Ammon's horn (tissue), 1 donor: Measurements from ENCODE around the gene ABCC4.

Experiments
- DNase-seq: peaks from one replicate; pipeline ENCODE4 v3.0.0-alpha.2; 2016; ENCODE audit warnings: low spot score

ABCC4 gene

DNA sequence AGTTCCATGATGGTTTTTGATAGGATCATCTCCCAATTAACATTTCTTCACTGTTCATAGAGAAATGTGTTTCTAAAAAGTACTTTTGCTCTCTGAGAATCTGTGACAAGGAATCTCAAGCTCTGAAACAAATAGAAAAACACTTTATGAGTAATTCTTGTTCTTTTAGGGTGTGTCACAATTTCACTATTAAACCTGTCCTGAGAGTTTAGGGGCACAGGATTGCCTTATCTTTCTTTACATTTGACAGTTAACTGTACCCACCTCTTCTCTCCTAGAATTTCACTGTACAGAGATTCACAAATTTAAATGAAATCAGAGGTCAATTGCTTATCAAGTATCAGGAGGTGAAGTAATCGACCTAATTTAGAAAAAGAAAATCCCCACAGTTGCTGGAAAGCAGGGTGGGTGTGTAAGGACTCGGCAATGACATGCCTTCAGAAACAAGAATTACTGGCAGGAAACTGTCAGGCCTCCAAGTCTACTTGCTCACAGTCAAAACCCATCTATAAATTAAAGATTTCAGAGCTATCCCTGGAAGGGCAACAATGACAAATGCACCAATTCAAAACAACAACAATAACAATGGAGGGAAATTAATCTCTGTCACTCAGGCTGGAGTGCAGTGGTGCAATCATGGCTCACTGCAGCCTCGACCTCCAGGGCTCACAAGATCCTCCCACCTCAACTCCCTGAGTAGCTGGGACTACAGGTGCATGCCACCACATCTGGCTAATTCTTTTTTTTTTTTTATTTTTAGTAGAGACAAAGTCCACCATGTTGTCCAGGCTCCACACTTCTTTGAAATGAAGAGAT, 250.2 kb downstream of the ABCC4 start:
- DNase-seq: no peak

DNA sequence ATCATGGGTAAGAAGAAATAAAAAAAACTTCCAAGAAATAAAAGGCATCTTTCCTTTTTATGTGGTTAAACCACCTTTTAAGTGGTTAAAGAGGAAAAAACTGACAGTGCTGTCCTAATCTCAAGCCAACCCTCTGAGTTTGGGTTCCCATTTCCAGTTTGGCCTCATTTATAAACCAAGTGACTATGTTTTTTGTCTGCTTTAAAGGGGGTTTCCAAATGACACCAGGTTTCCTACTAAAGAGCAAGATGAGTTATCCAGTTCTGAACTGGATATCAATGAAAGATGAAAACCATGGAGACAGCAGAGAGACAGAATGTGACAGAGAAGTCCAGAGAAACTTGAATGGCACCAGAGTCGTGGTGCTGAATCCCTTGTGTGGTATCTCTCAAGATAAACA, 251.5 kb downstream of the ABCC4 start:
- no peak for DNase-seq

DNA sequence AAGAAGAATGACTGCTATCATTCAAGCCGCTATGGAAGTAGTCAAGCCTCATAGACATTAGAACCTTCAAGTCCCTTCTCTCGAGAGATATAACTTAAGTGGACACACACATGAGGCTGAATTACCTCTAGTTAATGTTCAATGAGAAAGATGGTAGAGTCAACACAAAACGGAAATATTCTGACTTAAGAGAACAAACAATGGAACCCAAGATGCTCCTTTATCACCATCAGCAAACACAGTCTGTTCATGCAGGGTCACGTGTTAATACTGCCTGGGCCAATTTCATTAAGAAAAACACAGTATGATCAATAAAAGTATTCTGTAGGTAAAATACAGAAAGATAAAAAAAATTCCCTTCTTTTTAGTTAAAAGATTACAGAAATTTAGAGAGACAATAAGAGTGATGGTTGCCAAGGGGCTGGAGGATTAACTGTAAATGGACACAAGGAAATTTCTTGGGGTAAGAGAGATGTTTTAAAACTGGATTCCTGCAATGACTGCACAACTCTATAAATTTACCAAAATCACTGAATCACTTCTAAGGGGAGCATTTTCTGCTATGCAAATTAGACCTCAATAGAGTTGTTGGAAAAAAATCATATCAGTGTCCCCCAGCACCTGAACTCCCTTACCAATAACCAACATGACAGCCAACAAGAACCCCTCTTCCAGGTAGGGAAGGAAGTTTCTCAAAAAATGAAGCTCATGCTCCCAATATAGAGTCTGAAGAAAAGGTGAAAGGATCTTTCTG, 256.6 kb downstream of the ABCC4 start:
- no peak for DNase-seq

DNA sequence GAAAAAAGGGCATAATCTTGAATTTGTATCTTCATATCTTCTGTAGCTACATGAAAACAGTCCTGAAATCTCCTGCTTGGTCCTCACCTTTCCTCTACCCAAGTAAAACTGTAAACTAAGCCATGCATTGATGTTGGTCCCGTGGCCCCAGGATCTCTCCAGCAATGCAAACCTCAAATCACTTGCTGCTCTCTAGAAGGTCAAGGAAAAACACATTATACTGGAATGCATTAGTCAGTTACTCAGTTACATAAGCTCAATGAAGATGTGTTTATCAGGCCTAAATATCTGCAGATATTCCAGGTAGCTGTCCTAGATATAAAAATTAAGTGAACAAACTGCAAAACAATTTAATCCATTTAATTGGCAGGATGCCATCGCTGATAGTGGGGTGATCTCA, 261.8 kb downstream of the ABCC4 start:
- no peak for DNase-seq

DNA sequence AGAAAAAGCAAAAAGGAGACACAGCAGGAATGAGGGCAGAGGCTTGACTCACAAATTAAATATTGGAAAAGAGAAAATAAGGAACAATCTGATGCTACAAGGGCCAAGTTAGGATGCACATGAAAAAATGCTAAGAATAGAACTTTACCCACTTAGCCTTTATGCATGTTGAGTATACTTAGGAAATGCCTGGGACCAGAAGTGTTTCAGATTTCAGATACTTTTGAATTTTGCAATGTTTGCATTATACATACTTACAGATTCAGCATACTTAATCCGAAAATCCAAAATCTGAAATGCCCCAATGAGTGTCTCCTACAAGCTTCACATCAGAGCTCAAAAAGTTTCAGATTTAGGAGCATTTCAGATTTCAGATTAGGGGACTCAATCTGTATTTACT, 262.3 kb downstream of the ABCC4 start:
- no peak for DNase-seq

DNA sequence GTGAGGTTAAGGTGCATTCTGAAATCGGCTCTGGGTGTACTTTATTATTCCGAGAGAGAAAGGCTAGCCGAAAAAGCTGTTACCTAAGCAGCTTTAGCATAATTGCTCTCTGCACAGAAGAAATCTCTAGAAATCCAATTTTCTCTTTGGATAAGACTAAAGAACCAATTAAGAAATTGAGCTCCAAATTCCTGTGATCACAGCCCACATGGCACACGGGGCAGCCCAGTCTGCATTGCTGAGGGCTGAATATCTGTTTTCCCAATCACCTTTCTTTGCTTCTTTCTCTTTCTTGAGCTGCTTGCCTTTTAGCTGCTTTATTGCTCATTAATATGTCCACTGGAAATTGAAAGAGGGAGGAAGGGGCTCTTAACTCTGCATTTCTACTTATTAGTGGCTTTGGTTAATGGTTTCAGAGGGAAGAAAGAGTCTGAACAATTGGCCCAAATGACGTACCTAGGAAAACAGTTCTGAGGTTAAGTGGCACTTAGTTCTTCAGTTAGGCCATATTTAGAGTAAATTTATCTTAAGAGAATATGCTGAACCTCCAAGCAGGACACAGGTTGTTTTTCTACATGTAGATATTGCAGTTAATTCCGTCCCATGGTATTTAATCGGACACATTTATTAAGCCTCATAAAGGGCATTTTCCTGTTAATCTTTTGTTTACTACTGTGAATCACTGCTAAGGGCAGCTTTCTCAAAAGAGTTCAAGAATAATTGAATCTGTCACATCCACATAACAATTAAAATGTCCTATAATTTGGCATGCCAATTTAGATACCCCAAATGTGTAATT, 265.7 kb downstream of the ABCC4 start:
- no peak for DNase-seq

DNA sequence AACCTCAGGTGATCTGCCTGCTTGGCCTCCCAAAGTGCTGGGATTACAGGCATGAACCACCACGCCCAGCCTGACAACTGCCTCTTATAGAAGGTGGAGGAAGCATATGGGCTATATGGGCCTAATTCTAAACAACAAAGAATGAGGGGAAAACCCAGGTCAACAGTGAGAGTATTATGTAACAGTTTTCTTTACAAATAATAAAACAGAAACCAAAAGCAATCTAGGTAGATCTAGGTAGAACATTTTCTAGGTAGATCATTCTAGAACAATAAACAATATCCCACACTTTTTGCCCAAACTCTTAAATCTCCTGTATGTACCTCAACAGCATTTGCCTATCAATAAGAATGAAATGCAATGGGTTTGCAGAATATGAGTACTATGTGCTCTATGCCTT, 267.4 kb downstream of the ABCC4 start:
- DNase-seq: no peak

DNA sequence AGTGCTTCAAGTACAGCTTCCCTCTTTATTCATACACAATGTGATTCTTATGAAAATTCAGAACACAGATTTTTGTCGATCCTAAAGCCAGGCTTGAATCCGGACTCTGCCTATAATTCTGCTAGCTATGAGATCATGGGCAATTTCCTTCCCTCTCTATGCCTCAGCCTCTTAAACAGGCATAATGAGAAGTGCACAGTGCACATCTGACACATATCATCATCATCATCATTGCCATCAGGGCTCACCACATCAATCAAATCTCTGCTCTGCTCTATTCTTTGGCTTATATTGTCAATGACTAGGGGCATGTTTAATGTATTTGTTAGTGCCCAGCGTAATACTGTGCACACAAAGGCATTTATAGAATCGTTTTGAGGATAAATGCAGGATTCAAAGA, 269.1 kb downstream of the ABCC4 start:
- DNase-seq: no peak

DNA sequence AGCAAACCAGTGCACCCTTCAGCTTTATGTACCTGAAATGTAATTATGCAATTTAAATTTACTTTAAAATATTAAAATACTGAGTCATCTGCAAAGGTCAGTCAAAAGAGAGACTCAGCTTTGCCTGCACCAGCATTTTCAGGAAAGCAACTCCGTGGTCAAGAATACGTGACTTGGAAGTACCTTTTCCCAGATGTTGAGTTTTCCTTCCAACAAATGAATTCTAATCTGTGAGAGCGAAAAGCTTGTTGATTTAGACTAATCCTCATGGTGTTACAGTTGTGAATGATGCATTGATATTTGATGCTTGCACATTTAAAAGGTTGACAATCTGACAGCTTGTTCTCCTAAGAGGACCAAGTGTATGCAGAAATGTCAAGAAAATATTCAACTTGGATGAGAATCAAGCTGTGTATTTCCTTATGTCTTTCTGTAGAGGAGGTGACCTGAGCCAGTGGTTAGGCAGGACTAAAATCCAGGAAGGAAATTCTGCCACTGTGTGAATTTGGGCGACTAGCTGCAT, 270.4 kb downstream of the ABCC4 start:
- DNase-seq: no peak

DNA sequence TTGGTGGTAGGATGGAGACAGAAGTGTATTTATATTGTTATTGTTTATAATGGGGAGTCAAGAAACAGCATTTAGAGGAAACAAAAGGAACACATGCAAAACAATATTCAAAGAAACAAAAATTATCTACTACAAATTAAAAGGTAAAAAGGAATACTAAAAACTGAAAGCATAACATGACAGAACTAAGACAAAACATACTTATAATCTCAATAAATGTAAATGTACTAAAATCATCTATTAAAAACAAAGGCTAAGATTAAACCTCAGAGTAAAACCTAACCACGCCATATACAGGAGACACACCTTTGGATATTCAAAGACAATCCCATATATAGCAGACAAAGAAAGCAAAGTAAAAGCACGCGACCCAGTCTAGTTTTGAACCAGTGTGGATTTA, 273.6 kb downstream of the ABCC4 start:
- no peak for DNase-seq

DNA sequence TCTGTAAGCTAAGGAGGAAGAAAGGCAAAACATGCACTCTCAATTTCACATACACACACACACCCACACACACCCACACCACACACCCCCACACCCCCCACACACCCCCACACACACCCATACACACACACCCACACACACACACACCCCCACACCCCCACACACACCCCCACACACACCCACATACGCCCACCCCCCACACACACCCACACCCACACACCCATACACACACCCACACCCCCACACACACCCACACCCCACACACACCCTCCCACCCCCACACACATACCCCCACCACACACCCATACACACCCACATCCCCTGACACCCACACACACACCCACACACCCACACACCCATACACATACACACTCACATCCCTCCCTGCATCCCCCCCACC, 276.1 kb downstream of the ABCC4 start:
- no peak for DNase-seq

DNA sequence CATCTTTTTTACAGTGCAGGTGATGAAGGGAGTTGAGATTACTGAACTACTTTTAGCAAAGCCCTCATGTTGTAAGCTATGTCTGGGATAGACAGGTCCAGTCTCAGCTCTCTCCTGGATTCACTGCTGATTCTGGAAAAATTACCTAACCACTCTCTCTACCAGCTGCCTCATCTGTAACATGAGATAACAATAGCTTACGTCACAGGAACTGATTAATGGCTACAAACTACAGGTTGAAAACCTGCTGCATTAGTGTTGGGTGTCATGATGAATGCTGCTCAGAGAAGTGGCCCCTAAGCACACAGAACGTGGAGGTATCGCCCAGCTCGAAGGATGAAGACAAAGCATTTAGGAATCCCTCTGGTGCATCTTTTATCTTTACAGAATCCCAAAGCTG, 277.8 kb downstream of the ABCC4 start:
- no peak for DNase-seq

DNA sequence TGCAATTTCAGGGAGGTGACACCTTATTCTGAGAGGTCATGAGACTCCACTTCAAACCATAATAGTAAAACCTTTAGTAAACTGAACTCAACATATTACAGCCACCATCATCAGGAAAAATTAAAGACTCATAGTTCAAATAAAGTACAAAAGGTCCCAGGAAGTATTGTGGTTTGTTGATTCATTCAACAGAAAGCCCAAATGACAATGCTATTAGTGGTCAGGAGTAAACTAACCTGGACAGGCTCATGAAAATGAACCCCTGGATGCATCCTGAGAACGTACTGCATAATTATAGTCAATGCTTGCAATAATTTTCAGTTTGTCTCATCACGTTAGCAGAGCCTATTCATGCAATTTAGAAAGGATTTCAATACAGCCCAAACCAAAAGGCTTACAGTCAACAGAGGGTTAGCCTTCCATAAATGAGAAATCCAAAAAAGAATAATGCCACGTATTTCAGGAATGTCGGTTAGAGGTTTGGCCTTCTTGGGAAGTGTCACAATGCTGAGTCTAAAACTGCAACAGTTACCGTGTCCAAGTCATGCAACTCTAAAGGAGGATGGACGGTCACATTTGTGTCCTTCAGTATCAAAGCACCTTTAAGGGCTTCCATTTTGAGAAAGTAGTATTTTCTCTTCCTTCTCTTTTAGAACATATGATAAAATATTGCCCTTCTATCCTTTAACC, 280.8 kb downstream of the ABCC4 start:
- no peak for DNase-seq

DNA sequence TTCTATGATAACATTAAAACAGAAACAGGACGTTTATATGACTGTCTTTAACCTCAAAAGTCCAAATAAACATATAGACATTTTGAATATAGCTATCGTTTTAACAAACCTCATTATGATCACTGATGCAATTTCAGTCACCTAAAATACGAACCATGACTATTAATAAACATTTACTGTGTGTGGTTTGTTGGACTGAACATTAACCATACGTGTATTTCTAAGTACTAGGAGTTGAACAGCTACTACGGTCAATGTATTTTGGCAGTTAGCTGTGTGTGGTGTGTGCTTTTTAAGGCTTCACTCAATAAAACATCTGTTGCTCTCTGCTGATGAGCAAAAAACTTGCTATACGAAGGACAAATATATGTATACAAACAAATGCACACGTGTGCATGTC, 281.4 kb downstream of the ABCC4 start:
- no peak for DNase-seq

DNA sequence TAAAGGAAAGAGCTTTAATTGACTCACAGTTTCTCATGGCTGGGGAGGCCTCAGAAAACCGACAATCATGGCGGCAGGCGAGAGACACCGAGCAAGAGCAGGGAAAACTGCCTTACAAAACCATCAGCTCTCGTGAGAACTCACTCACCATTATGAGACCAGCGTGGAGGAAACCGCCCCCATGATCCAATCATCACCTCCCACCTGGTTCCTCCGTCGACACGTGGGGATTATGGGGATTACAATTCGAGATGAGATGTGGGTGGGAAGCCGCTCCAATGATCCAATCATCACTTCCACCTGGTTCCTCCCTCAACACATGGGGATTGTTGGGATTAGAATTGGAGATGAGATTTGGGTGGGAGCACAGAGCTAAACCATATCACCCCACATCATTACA, 293.9 kb downstream of the ABCC4 start:
- DNase-seq: no peak

DNA sequence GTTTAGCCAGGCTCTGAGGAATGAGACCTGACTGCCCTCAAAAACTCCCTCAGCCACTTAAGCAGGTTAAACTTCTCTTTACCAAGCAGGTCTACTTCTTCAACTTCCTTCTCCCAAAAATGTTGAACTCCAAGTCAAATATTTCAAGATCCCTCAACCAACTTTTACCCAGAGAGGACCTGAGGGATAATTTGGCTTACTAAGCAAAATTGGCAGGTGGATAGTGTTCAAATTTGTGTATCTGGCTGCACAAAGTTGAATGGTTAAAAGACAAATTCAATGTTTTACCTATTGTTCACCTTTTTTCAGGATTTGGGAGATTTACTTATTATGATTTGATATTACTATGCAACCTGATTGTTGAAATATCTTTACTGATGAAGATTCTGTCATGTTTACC, 296.0 kb downstream of the ABCC4 start:
- no peak for DNase-seq

DNA sequence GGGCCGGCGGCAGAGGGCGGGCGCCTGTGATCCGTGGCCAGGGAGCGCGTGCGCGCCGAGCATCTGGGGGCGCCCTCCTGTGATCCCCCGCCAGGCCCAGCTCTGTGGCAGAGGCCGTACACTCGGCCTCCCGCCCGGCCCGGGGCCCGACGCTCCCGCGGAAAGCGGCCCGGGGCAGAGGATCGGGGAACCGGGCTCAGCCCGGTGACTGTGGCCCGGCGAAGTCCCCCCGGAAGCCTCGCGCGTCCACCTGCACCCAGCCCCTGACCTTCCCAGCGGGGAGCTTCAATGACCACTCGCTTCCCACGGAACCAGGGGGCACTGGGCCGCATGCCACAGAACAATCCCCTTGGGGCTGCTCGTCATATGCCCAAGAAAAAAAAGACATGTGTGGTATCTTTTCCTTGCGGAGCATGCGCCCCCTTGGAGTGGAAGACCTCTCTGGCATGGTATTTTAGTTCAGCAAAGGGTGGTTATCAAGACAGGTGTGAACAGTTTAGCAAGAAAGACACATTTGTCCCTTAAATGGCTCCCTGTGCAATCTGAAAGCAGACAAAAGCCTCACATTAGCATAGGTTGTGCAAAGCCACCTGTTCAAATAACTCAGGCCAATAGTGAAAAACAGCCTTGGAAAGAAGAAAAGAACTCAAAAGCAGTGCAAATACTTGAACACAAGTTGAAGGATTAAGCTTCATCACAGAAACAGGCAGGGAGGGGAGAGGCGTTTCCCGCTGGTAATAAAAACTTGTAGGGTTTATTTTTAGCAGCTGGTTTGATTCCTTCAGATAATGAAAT, 298.0 kb downstream of the ABCC4 start:
- no peak for DNase-seq

DNA sequence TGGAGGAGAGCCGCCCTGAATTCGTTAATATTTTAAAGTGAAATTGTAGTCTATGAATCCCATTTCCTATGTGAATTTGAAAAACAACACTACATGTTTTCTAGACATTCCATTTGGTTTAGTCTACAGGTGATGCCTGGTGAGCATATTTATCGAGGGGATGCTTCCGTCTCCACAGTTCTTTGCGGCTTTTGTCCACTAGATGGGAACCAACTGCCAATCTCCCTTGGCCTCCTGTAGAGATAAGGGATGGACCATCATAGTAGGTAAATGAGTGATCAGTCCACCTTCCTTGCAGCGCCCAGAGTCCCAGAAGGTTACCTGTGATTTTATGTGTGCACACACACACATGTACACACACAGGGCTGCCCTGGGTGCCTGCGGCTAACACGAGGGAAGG, 299.1 kb downstream of the ABCC4 start:
- no peak for DNase-seq

DNA sequence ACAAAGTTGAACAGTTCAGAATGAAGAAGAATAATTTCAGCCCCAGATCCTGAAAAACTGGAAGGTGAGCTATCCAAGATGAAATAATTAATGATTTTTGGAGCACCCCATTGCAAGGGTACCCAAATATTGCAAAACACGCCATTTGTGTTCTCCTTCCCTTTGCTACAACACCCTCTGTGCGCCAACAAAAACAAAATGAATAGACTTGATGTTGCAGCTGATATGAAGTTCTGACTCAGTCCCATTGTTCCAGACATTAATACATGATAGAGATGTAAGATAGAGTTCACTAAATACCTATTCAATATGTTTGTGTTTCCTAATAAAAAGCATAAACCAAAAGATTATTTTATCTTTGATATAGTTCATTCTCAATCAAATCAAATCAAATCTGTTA, 301.4 kb downstream of the ABCC4 start:
- DNase-seq: no peak

DNA sequence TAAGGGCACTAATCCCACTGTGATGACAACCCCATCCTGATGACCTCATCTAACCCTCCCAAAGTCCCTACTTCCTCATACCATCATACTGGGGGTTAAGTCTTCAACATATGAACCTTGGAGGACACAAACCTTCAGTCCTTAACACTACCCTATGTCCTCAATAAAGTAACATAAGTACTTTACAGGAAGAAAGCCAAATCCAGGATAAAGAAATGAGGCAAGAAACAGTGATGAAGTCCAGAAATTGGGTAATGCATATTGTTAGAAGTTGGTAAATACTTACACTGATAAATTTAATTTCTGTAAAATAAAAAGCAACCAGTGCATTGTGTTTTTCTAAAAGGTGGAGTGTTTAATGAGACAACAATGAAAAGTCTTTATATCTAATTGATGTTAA, 304.1 kb downstream of the ABCC4 start:
- DNase-seq: no peak

DNA sequence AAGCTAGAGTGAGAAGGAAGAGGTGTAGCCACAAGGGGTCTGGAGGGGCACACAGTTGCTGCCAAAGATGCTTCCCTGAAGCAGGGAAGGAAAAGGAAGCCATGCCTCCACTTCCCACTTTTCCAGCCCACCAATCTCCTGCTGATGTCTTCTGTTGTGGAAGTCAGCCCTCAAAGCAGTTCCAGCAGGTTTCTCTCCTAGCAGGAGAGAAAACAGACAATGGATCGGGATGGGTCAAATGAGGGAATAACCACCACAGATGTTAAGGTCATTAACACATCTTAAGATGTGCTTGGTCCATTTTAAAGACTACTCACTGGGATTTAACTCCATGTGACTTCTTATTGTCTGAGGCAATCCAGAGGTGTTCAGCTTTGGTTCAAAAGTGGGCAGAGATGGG, 304.8 kb downstream of the ABCC4 start:
- no peak for DNase-seq
